ENCODE measurements around the gene SAXO2. TPM values are rescaled to one million over a fixed set of nuclear protein-coding genes. Genes with fewer than 3 reads are reported as not detected.
"Not testable (repeated sequence)": the region's sequence is repeated elsewhere in the genome, so short reads cannot be mapped to it uniquely, and the experiment has no call there.

Gene SAXO2
- total RNA-seq, 8 experiments from 2014 or later = 0.76 to 13.6 (median 5.1) TPM

GRCh38 chr15:82320861-82321260, 58.2 kb downstream of the SAXO2 start:
- ATAC-seq (replicated peaks in 6 of 8); H3K4me1 ChIP-seq (replicated peaks in 1 of 2); in situ Hi-C loops (cut with MboI; ENCODE audit: low pct_unique_long_range_greater_than_20kb in 2 of 9, low sequenced_read_pairs in 9 of 9, unreplicated experiment in 9 of 9); H3K27ac ChIP-seq; H3K4me3 ChIP-seq: not testable (repeated sequence)
- WGBS, 10 experiments = no CpG with 5 or more reads among the region's 6 CpGs

GRCh38 chr15:82322488-82322887, 59.9 kb downstream of the SAXO2 start:
- H3K27ac ChIP-seq; H3K4me3 ChIP-seq; in situ Hi-C loops (cut with MboI; ENCODE audit: low pct_unique_long_range_greater_than_20kb in 2 of 9, low sequenced_read_pairs in 9 of 9, unreplicated experiment in 9 of 9); H3K4me1 ChIP-seq (replicated peaks in 1 of 2); ATAC-seq (replicated peaks in 6 of 8): not testable (repeated sequence)
- WGBS, 10 experiments = no CpG with 5 or more reads among the region's 10 CpGs

- H3K27ac ChIP-seq; H3K4me3 ChIP-seq; in situ Hi-C loops (cut with MboI; ENCODE audit: low pct_unique_long_range_greater_than_20kb in 2 of 9, low sequenced_read_pairs in 9 of 9, unreplicated experiment in 9 of 9); H3K4me1 ChIP-seq (replicated peaks in 1 of 2); ATAC-seq (replicated peaks in 6 of 8): not testable (repeated sequence)
- WGBS, 10 experiments = 70 to 100% methylated on average over 1 to 2 of the region's 6 CpGs; no CpG with 5 or more reads in 8 of the 10 experiments
Observed at GRCh38 chr15:82324831-82325230, 62.2 kb downstream of the SAXO2 start.

GRCh38 chr15:82325646-82326045, 63.0 kb downstream of the SAXO2 start:
- in situ Hi-C loops (cut with MboI; ENCODE audit: low pct_unique_long_range_greater_than_20kb in 2 of 9, low sequenced_read_pairs in 9 of 9, unreplicated experiment in 9 of 9); ATAC-seq (replicated peaks in 6 of 8): not testable (repeated sequence)
- WGBS, 10 experiments = no CpG with 5 or more reads among the region's 10 CpGs

GRCh38 chr15:82326896-82327295, 64.3 kb downstream of the SAXO2 start:
- H3K4me1 ChIP-seq (replicated peaks in 1 of 2); H3K4me3 ChIP-seq; in situ Hi-C loops (cut with MboI; ENCODE audit: low pct_unique_long_range_greater_than_20kb in 2 of 9, low sequenced_read_pairs in 9 of 9, unreplicated experiment in 9 of 9); ATAC-seq (replicated peaks in 6 of 8); H3K27ac ChIP-seq: not testable (repeated sequence)
- no CpG with 5 or more reads among the region's 23 CpGs for WGBS, 10 experiments

More at GRCh38 chr15:82325646-82326045, 63.0 kb downstream of the SAXO2 start:
- not testable (repeated sequence) for H3K4me3 ChIP-seq; H3K4me1 ChIP-seq (replicated peaks in 1 of 2); H3K27ac ChIP-seq

GRCh38 chr15:82327372-82327771, 64.8 kb downstream of the SAXO2 start:
- H3K4me3 ChIP-seq; ATAC-seq (replicated peaks in 6 of 8); H3K4me1 ChIP-seq (replicated peaks in 1 of 2); in situ Hi-C loops (cut with MboI; ENCODE audit: low pct_unique_long_range_greater_than_20kb in 2 of 9, low sequenced_read_pairs in 9 of 9, unreplicated experiment in 9 of 9); H3K27ac ChIP-seq: not testable (repeated sequence)
- 100% methylated on average over 1 of the region's 10 CpGs; no CpG with 5 or more reads in 9 of the 10 experiments for WGBS, 10 experiments

GRCh38 chr15:82329039-82329438, 66.4 kb downstream of the SAXO2 start:
- no CpG with 5 or more reads among the region's 13 CpGs for WGBS, 10 experiments
- ATAC-seq (replicated peaks in 6 of 8) = peak in 2 of 8 experiments; percentile 8 to 44
- H3K4me1 ChIP-seq (replicated peaks in 1 of 2); H3K27ac ChIP-seq; in situ Hi-C loops (cut with MboI; ENCODE audit: low pct_unique_long_range_greater_than_20kb in 2 of 9, low sequenced_read_pairs in 9 of 9, unreplicated experiment in 9 of 9); H3K4me3 ChIP-seq: not testable (repeated sequence)

GRCh38 chr15:82330921-82331320, 68.3 kb downstream of the SAXO2 start:
- H3K27ac ChIP-seq; H3K4me3 ChIP-seq; ATAC-seq (replicated peaks in 6 of 8); in situ Hi-C loops (cut with MboI; ENCODE audit: low pct_unique_long_range_greater_than_20kb in 2 of 9, low sequenced_read_pairs in 9 of 9, unreplicated experiment in 9 of 9); H3K4me1 ChIP-seq (replicated peaks in 1 of 2): not testable (repeated sequence)
- WGBS, 10 experiments = no CpG with 5 or more reads among the region's 11 CpGs

- ATAC-seq (replicated peaks in 6 of 8) = peak in 1 of 8 experiments; percentile 10
- in situ Hi-C loops (cut with MboI; ENCODE audit: low pct_unique_long_range_greater_than_20kb in 2 of 9, low sequenced_read_pairs in 9 of 9, unreplicated experiment in 9 of 9) = not testable (repeated sequence)
- WGBS, 10 experiments = no CpG with 5 or more reads among the region's 3 CpGs
Observed at GRCh38 chr15:82331576-82332304, 69.1 kb downstream of the SAXO2 start.

GRCh38 chr15:82332711-82333602, 70.3 kb downstream of the SAXO2 start:
- H3K27ac ChIP-seq; in situ Hi-C loops (cut with MboI; ENCODE audit: low pct_unique_long_range_greater_than_20kb in 2 of 9, low sequenced_read_pairs in 9 of 9, unreplicated experiment in 9 of 9); H3K4me1 ChIP-seq (replicated peaks in 1 of 2); H3K4me3 ChIP-seq: not testable (repeated sequence)
- peak in 3 of 8 experiments; percentile 38 to 86 (median 66) for ATAC-seq (replicated peaks in 6 of 8)
- WGBS, 10 experiments = 60 to 100% methylated on average over 1 to 2 of the region's 13 CpGs; no CpG with 5 or more reads in 8 of the 10 experiments

More at GRCh38 chr15:82331576-82332304, 69.1 kb downstream of the SAXO2 start:
- not testable (repeated sequence) for H3K27ac ChIP-seq; H3K4me1 ChIP-seq (replicated peaks in 1 of 2); H3K4me3 ChIP-seq

- H3K4me1 ChIP-seq (replicated peaks in 1 of 2); H3K4me3 ChIP-seq; ATAC-seq (replicated peaks in 6 of 8); H3K27ac ChIP-seq; in situ Hi-C loops (cut with MboI; ENCODE audit: low pct_unique_long_range_greater_than_20kb in 2 of 9, low sequenced_read_pairs in 9 of 9, unreplicated experiment in 9 of 9): not testable (repeated sequence)
- 40 to 55% methylated on average over 2 to 4 of the region's 43 CpGs; no CpG with 5 or more reads in 8 of the 10 experiments for WGBS, 10 experiments
Observed at GRCh38 chr15:82333603-82334553, 71.3 kb downstream of the SAXO2 start.
